Measurements from ENCODE around the gene NPLOC4. TPM values are rescaled to one million over a fixed set of nuclear protein-coding genes. Genes with fewer than 3 reads are reported as not detected.

NPLOC4 gene
- total and polyA plus RNA-seq, 2 of the 8 experiments (the other 6 are each of a cell fraction or from before 2014, with no cell fraction given): 70.7 to 92.7 TPM

DNA sequence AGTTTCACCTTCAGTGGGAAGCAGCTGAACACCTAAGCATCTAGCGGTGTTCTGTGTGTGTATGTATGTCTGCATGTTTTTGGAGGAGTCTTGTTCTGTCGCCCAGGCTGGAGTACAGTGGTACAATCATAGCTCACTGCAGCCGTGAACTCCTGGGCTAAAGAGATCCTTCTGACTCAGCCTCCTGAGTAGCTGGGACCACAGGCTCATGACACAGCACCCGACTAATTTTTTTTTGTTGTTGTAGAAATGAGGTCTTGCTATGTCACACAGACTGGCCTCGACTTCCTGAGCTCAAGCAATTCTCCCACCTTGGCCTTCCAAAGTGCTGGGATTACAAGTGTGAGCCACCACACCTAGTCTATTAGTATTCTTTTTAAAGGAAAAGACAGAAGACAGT is 54.6 kb downstream of the NPLOC4 start:
- no peaks in the 10 kb centered on the region for H3K27me3 ChIP-seq (replicated peaks in 1 of 4; ENCODE audit: control insufficient read depth in 3 of 4, extremely low read depth in 1 of 4, insufficient read depth in 3 of 4, low read length in 3 of 4)
- H3K36me3 ChIP-seq (ENCODE audit: control insufficient read depth in 2 of 4, insufficient read depth in 4 of 4, low read length in 3 of 4): peaks cover 7 to 24% (median 23%) of the 10 kb centered on the region in 4 experiments
- 94% methylated on average over 5 of the region's 5 CpGs; no CpG with 5 or more reads in 1 of the 2 experiments for WGBS, 2 experiments (ENCODE audit: extremely low coverage in 1 of 2, insufficient coverage in 1 of 2, insufficient read length in 1 of 2, insufficient replicate concordance in 2 of 2, low coverage in 1 of 2, low lambda C conversion rate in 2 of 2, missing lambda C conversion rate in 1 of 2)

More for the DNA sequence above, 54.6 kb downstream of the NPLOC4 start:
- H3K79me1 ChIP-seq (ENCODE audit: low read depth, low read length): no peaks in the 10 kb centered on the region; the same call in 1 of the 2 replicates
- H3K4ac ChIP-seq (replicated peaks; ENCODE audit: insufficient read length, low read depth, low read length): no peak overlapping the region
- H2BK120ac ChIP-seq (replicated peaks; ENCODE audit: low read depth, low read length): no peak overlapping the region
- H3K79me2 ChIP-seq (ENCODE audit: control insufficient read depth in 1 of 2, insufficient read depth in 2 of 2, low read length in 2 of 2): 0 out of 4 replicates have a peak, but pooled peaks cover 0 to 2% of the 10 kb centered on the region in 2 experiments
- H3K9ac ChIP-seq (replicated peaks in 1 of 4; ENCODE audit: extremely low read depth in 1 of 4, low read depth in 3 of 4, low read length in 3 of 4): no peak overlapping the region
- H3K56ac ChIP-seq (replicated peaks; ENCODE audit: insufficient read length, low read depth, low read length): no peak overlapping the region
- ChIA-PET POLR2A (ENCODE audit: partially characterized antibody) (interaction anchor here (1.1 to 3.1 kb wide), 3 partner anchors 11 to 16 kb away, joined by 3 to 14 read pairs (median 6); no protein-coding TSS in a partner anchor), CTCF (ENCODE audit: partially characterized antibody) (interaction anchor here (0.5 to 5.1 kb wide), 2 partner anchors 19 to 24 kb away, joined by 3 to 31 read pairs; no protein-coding TSS in a partner anchor)
- H2BK5ac ChIP-seq (ENCODE audit: low read depth, low read length): peak overlapping the region; percentile 44; the same call in 1 of the 2 replicates
- TF ChIP-seq CTBP2 (IDR thresholded peaks at IDR 0.05; ENCODE audit: borderline replicate concordance, insufficient read depth, insufficient read length, low read length) (no peak), POU5F1 (IDR thresholded peaks at IDR 0.05; ENCODE audit: low read depth, low read length) (no peak), POLR2AphosphoS5 (IDR thresholded peaks at IDR 0.05; ENCODE audit: low read depth, low read length) (no peak; the same call in 1 of the 2 replicates), CBX8 (IDR thresholded peaks at IDR 0.05; ENCODE audit: borderline replicate concordance, low read depth, low read length) (no peak), JUND (IDR thresholded peaks at IDR 0.05; ENCODE audit: low read length) (no peak), RXRA (IDR thresholded peaks at IDR 0.05; ENCODE audit: insufficient read depth, low read depth, low read length) (no peak), SP4 (IDR thresholded peaks at IDR 0.05; ENCODE audit: low read length) (no peak)
- no peak overlapping the region for H3K27ac ChIP-seq (ENCODE audit: low read depth, low read length)
- H3K23me2 ChIP-seq (ENCODE audit: low read depth, low read length): no peaks in the 10 kb centered on the region
- no peak overlapping the region for H4K91ac ChIP-seq (replicated peaks; ENCODE audit: insufficient read length, low read length)
- H4K5ac ChIP-seq (ENCODE audit: insufficient read length, low read depth, low read length): no peak overlapping the region
- no peak overlapping the region for H3K18ac ChIP-seq (ENCODE audit: extremely low read depth, low read length)
- peaks cover 9 to 13% of the 10 kb centered on the region in 2 experiments for H4K20me1 ChIP-seq (replicated peaks in 1 of 2; ENCODE audit: control insufficient read depth in 1 of 2, insufficient read depth in 2 of 2, low read length in 2 of 2)
- H4K8ac ChIP-seq (ENCODE audit: extremely low read depth, insufficient read depth, low read length): no peak overlapping the region
- no peaks in the 10 kb centered on the region for H3K4me1 ChIP-seq (replicated peaks in 1 of 4; ENCODE audit: control insufficient read depth in 3 of 4, insufficient read depth in 4 of 4, low read length in 3 of 4)
- no peak overlapping the region for H2BK15ac ChIP-seq (ENCODE audit: low read length)
- DNase-seq (ENCODE audit: low read depth in 1 of 2, low spot score in 2 of 2): no peak
- no peak overlapping the region for H2BK12ac ChIP-seq (ENCODE audit: low read depth, low read length)
- no peak overlapping the region for H2AFZ ChIP-seq (ENCODE audit: low read length)
- H3K9me3 ChIP-seq (ENCODE audit: insufficient read depth in 2 of 2, low read depth in 1 of 2, low read length in 1 of 2): no peaks in the 10 kb centered on the region
- H2BK20ac ChIP-seq (ENCODE audit: low read length): no peak overlapping the region
- no peak overlapping the region for H3K4me3 ChIP-seq (ENCODE audit: extremely low read depth in 1 of 4, insufficient read depth in 2 of 4, low read depth in 3 of 4, low read length in 4 of 4)
- no peak for FAIRE-seq
- no peak overlapping the region for H2AK5ac ChIP-seq (ENCODE audit: low read depth, low read length)
- no peak overlapping the region for H3K14ac ChIP-seq (ENCODE audit: insufficient read length)
- H3K4me2 ChIP-seq (ENCODE audit: insufficient read depth in 1 of 2, low read depth in 2 of 2, low read length in 2 of 2): no peak overlapping the region
- no peak overlapping the region for H3K23ac ChIP-seq (ENCODE audit: insufficient read length)

All from H1 (cell line).